Spleen (tissue), 11 donors: Measurements from ENCODE around the gene SLC39A11. TPM values are rescaled to one million over a fixed set of nuclear protein-coding genes. Genes with fewer than 3 reads are reported as not detected.

ENCODE experiments used
- DNase-seq: peaks from one replicate; pipeline ENCODE4 v3.0.0-alpha.2; 2020
- H3K27ac ChIP-seq, 8 donors: fragments of 200-600 bp; sonication (generic) in 7 of 8; 1 replicate in 4 of 8; 2 replicates in 4 of 8; pipeline versions ENCODE4 v1.5.0 to v1.8.0; 2016 to 2021; ENCODE audit warnings: inconsistent platforms in 4 of 8, mild to moderate bottlenecking in 4 of 8, moderate library complexity in 1 of 8
- H3K27me3 ChIP-seq, 7 donors: fragments of 200-600 bp; sonication (generic) in 6 of 7; replicated peaks in 1 of 7; 1 replicate in 4 of 7; 2 replicates in 3 of 7; pipeline versions ENCODE4 v1.5.0 to v1.8.0; 2016 to 2021; ENCODE audit warnings: inconsistent platforms in 3 of 7, mild to moderate bottlenecking in 1 of 7
- H3K36me3 ChIP-seq, 6 donors: fragments of 200-600 bp; sonication (generic) in 5 of 6; 1 replicate in 4 of 6; 2 replicates in 2 of 6; pipeline versions ENCODE4 v1.5.0 to v1.8.0; 2016 to 2021; ENCODE audit warnings: inconsistent platforms in 2 of 6
- H3K4me1 ChIP-seq, 6 donors: fragments of 200-600 bp; sonication (generic) in 5 of 6; 1 replicate in 3 of 6; 2 replicates in 3 of 6; pipeline versions ENCODE4 v1.5.0 to v1.8.0; 2016 to 2021; ENCODE audit warnings: inconsistent platforms in 3 of 6
- H3K4me3 ChIP-seq, 8 donors: fragments of 200-600 bp; sonication (generic) in 7 of 8; 1 replicate in 4 of 8; 2 replicates in 4 of 8; pipeline versions ENCODE4 v1.5.0 to v1.8.0; 2016 to 2021; ENCODE audit warnings: inconsistent platforms in 4 of 8, mild to moderate bottlenecking in 4 of 8, moderate library complexity in 2 of 8
- H3K9me3 ChIP-seq, 8 donors: fragments of 200-600 bp; sonication (generic) in 7 of 8; 1 replicate in 4 of 8; 2 replicates in 4 of 8; pipeline versions ENCODE4 v1.5.0 to v1.8.0; 2016 to 2021; ENCODE audit warnings: inconsistent platforms in 4 of 8
- CTCF ChIP-seq, 11 experiments: fragments of 200-600 bp in 7 of 11; fragments of 450-650 bp in 4 of 11; sonication (generic) in 4 of 11; IDR thresholded peaks in 8 of 11; conservative IDR thresholded peaks in 3 of 11; 1 replicate in 7 of 11; 2 replicates in 4 of 11; pipeline versions ENCODE4 v1.4.0 to v1.8.0; 2016 to 2021; ENCODE audit warnings: antibody characterized with exemption in 11 of 11, inconsistent platforms in 4 of 11, mild to moderate bottlenecking in 1 of 11
- POLR2A ChIP-seq, 3 donors: fragments of 450-650 bp; IDR thresholded peaks; one replicate each; pipeline ENCODE4 v1.5.1; 2017; ENCODE audit warnings: antibody characterized with exemption in 3 of 3, mild to moderate bottlenecking in 1 of 3
- POLR2AphosphoS5 ChIP-seq, 3 donors: sonication (generic); formaldehyde crosslinking; IDR thresholded peaks; one replicate each; pipeline ENCODE4 v1.5.1; 2017; ENCODE audit warnings: antibody characterized with exemption in 3 of 3
- WGBS, 5 donors: extraction: QIAGEN DNeasy Blood & Tissue Kit in 3 of 5; methylation state at CpG; one replicate each; pipeline versions ENCODE4 v1.1.5 to v1.1.7; 2013 to 2018; 5-methylcytosine and 5-hydroxymethylcytosine counted together
- intact Hi-C: fragments of 100-400 bp; cut with DNase I; formaldehyde crosslinking; loops from one replicate; pipeline ENCODE4 v1.15.0; 2023; ENCODE audit warnings: low total_unique reads
- polyA plus RNA-seq, 3 donors: library from polyadenylated mRNA; stranded (reverse); fragments of 200-250 nt; gene quantifications; one replicate each; pipeline ENCODE4 v1.2.1, GENCODE V29; 2013
- total RNA-seq, 7 donors: library from RNA; depleted of rRNA in 3 of 7; stranded (reverse); fragments of >200 nt in 3 of 7; fragmentation: NEBNext Ultra II Directional in 4 of 7; extraction: Animal tissue kit (Norgen Biotek cat#: 25700) in 4 of 7; gene quantifications; one replicate each; pipeline versions ENCODE4 v1.1.0 to v1.2.1, GENCODE V29; 2016 to 2021
- donor health status: healthy with polysubstance abuse.
- donor health status: DM: no; HTN: no; CAD: no; lungs with moderate emphysema.
- donor health status: DM: no; HTN: no; CAD: no.
- donor health status: Bipolar disorder and iron deficiency.
- donor health status: healthy.
- donor health status: DM: no; HTN: no; CAD: no.
- donor health status: DM: yes; HTN: yes; CAD: no.

The SLC39A11 gene
- total and polyA plus RNA-seq, 10 donors: 4.1 to 45.2 (median 27.8) TPM

DNA sequence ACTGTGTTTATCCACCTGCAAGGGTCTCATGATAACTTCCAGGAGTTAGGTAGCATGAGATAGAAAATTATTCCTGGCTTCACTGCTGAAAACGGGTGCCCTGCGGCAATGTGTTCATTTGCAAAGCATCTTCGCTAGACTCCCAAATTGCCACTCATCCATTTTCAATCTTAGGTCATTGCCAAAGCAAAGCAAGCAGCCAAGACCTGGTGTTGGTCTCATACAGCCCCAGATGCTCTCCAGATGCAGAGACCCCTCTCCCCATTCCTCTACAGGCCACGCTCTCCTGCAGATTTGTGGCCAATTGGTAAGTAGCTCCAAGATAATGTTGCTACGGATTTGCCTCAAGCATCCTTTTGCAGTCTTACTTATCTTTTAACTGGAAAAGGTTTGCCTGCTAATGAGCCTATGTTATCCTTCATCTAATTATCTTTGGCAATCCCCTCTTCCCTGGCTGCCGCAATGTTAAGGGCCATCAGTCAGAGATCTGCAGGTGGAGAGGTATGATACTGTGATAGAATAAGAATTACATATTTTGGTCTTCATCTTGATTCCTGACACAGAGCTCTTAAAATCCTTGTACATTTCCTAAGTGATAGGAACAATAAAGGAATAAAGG is 222.0 kb downstream of the SLC39A11 start:
- TF ChIP-seq POLR2AphosphoS5 (IDR thresholded peaks at IDR 0.05) (no peak), POLR2A (IDR thresholded peaks at IDR 0.05) (no peak), CTCF (IDR thresholded peaks at IDR 0.05 in 8 of 11, conservative IDR thresholded peaks at IDR 0.05 in 3 of 11) (no peak)
- intact Hi-C loops: no loop called here
- H3K4me3 ChIP-seq: no peak overlapping the region
- H3K27me3 ChIP-seq: no peaks in the 10 kb centered on the region
- DNase-seq: no peak
- peaks cover 0 to 23% (median 4%) of the 10 kb centered on the region in 6 donors for H3K36me3 ChIP-seq
- H3K4me1 ChIP-seq: no peaks in the 10 kb centered on the region
- WGBS, 5 donors: 93 to 99% (median 97%) methylated on average over 6 of the region's 6 CpGs
- no peak overlapping the region for H3K27ac ChIP-seq
- H3K9me3 ChIP-seq: peaks cover 0 to 16% (median 3%) of the 10 kb centered on the region in 8 donors

GRCh38 chr17:72869630-72870029 is 222.9 kb downstream of the SLC39A11 start:
- WGBS, 5 donors: 84 to 95% (median 90%) methylated on average over 7 of the region's 7 CpGs
- Histone ChIP-seq H3K4me1 (no peaks in the 10 kb centered on the region), H3K9me3 (peaks cover 0 to 7% (median 0%) of the 10 kb centered on the region in 8 donors), H3K27ac (no peak overlapping the region), H3K36me3 (peaks cover 0 to 19% (median 3%) of the 10 kb centered on the region in 6 donors), H3K4me3 (no peak overlapping the region), H3K27me3 (no peaks in the 10 kb centered on the region)
- intact Hi-C loops: no loop called here
- no peak for DNase-seq
- TF ChIP-seq POLR2AphosphoS5 (IDR thresholded peaks at IDR 0.05) (no peak), POLR2A (IDR thresholded peaks at IDR 0.05) (no peak), CTCF (IDR thresholded peaks at IDR 0.05 in 8 of 11, conservative IDR thresholded peaks at IDR 0.05 in 3 of 11) (no peak)

GRCh38 chr17:72865954-72866353 is 226.5 kb downstream of the SLC39A11 start:
- no peak overlapping the region for H3K4me3 ChIP-seq
- no peaks in the 10 kb centered on the region for H3K4me1 ChIP-seq
- H3K27ac ChIP-seq: no peak overlapping the region
- WGBS, 5 donors: 90 to 97% (median 93%) methylated on average over 8 of the region's 8 CpGs
- TF ChIP-seq POLR2A (IDR thresholded peaks at IDR 0.05): no peak
- no peak for TF ChIP-seq CTCF (IDR thresholded peaks at IDR 0.05 in 8 of 11, conservative IDR thresholded peaks at IDR 0.05 in 3 of 11)
- TF ChIP-seq POLR2AphosphoS5 (IDR thresholded peaks at IDR 0.05): no peak
- H3K9me3 ChIP-seq: peaks cover 0 to 5% (median 0%) of the 10 kb centered on the region in 8 donors
- peaks cover 0 to 7% (median 0%) of the 10 kb centered on the region in 6 donors for H3K36me3 ChIP-seq
- H3K27me3 ChIP-seq: no peaks in the 10 kb centered on the region
- intact Hi-C loops: no loop called here
- no peak for DNase-seq

DNA sequence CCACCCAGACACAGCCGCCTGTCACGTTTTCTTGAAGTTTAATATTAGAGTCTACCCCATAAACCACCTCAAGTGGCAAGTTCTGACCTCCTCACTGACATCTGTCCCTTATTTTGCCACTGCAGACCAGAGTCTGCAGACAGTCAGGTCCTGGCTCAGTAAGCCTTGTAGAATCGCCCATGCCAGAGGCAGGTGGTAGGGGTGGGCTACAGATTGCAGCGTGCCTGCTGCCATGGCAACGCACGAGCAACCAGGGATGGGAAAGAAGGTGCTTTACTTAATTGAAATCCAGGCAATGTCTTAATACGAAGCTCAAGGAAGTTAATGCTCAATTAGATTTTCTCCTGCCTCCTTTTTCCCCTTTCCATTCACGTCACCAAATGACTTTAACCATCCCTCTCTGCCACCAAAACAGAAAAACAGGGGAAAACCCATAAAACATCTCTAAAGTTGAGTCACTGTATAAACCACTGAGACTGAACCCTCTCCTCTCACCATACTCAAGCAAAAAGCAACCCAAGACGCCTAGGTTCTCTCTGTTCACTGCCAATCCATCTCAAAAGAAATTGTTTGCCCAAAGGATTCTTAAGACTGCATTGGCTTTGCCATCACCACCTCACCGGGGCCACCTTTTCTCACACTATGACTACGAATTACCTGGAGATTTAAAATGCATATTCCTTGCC is 228.8 kb downstream of the SLC39A11 start:
- WGBS, 5 donors: 82 to 88% (median 87%) methylated on average over 11 of the region's 11 CpGs
- H3K4me1 ChIP-seq: no peaks in the 10 kb centered on the region
- H3K9me3 ChIP-seq: peaks cover 0 to 13% (median 0%) of the 10 kb centered on the region in 8 donors
- H3K27ac ChIP-seq: no peak overlapping the region
- TF ChIP-seq CTCF (IDR thresholded peaks at IDR 0.05 in 8 of 11, conservative IDR thresholded peaks at IDR 0.05 in 3 of 11) (no peak), POLR2A (IDR thresholded peaks at IDR 0.05) (no peak), POLR2AphosphoS5 (IDR thresholded peaks at IDR 0.05) (no peak)
- H3K4me3 ChIP-seq: no peak overlapping the region
- peaks cover 0 to 23% (median 0%) of the 10 kb centered on the region in 6 donors for H3K36me3 ChIP-seq
- intact Hi-C loops: no loop called here
- no peaks in the 10 kb centered on the region for H3K27me3 ChIP-seq
- no peak for DNase-seq
